ENCODE data around the gene COQ7.

COQ7 gene

GRCh38 chr16:19067349-19068236, at the start of gene COQ7:
Gene COQ7 (plus strand): TSS chr16:19067614. CDS start chr16:19067665, 51 bp downstream.
- DNase-seq (ENCODE audit: low read depth): peak; percentile 100

GRCh38 chr16:19020689-19021088, 46.7 kb upstream of the COQ7 start:
- DNase-seq (ENCODE audit: low read depth): no peak

GRCh38 chr16:19021747-19022146, 45.7 kb upstream of the COQ7 start:
- no peak for DNase-seq (ENCODE audit: low read depth)

- DNase-seq (ENCODE audit: low read depth): no peak
These were observed 40.0 kb upstream of the COQ7 start for GRCh38 chr16:19027416-19027815.

- DNase-seq (ENCODE audit: low read depth): no peak
These were observed 37.4 kb upstream of the COQ7 start for GRCh38 chr16:19029980-19030379.

GRCh38 chr16:19031738-19032137, 35.7 kb upstream of the COQ7 start:
- no peak for DNase-seq (ENCODE audit: low read depth)

- no peak for DNase-seq (ENCODE audit: low read depth)
These were observed 33.7 kb upstream of the COQ7 start for GRCh38 chr16:19033761-19034160.

GRCh38 chr16:19040400-19040799, 27.0 kb upstream of the COQ7 start:
- no peak for DNase-seq (ENCODE audit: low read depth)

- no peak for DNase-seq (ENCODE audit: low read depth)
These were observed 22.6 kb upstream of the COQ7 start for GRCh38 chr16:19044769-19045168.

GRCh38 chr16:19046062-19046461, 21.4 kb upstream of the COQ7 start:
- no peak for DNase-seq (ENCODE audit: low read depth)

GRCh38 chr16:19062706-19063105, 4.7 kb upstream of the COQ7 start:
- DNase-seq (ENCODE audit: low read depth): no peak

- no peak for DNase-seq (ENCODE audit: low read depth)
These were observed 446 bp upstream of the COQ7 start for GRCh38 chr16:19066988-19067348.

GRCh38 chr16:19068237-19068815, 912 bp downstream of the COQ7 start:
- DNase-seq (ENCODE audit: low read depth): no peak

- DNase-seq (ENCODE audit: low read depth): peak; percentile 64
These were observed 4.7 kb downstream of the COQ7 start for GRCh38 chr16:19071811-19072777.

GRCh38 chr16:19073344-19073743, 5.9 kb downstream of the COQ7 start:
- no peak for DNase-seq (ENCODE audit: low read depth)

GRCh38 chr16:19073863-19074262, 6.4 kb downstream of the COQ7 start:
- DNase-seq (ENCODE audit: low read depth): no peak

- no peak for DNase-seq (ENCODE audit: low read depth)
These were observed 8.1 kb downstream of the COQ7 start for GRCh38 chr16:19075511-19075910.

GRCh38 chr16:19077879-19078278, 10.5 kb downstream of the COQ7 start:
- DNase-seq (ENCODE audit: low read depth): no peak

GRCh38 chr16:19083670-19084069, 16.3 kb downstream of the COQ7 start:
- DNase-seq (ENCODE audit: low read depth): no peak

- DNase-seq (ENCODE audit: low read depth): no peak
These were observed 16.7 kb downstream of the COQ7 start for GRCh38 chr16:19084139-19084538.

GRCh38 chr16:19084879-19085278, 17.5 kb downstream of the COQ7 start:
- no peak for DNase-seq (ENCODE audit: low read depth)

- peak; percentile 54 for DNase-seq (ENCODE audit: low read depth)
These were observed 18.3 kb downstream of the COQ7 start for GRCh38 chr16:19085679-19086200.
